Memory B cell (primary cell): Measurements from ENCODE around the gene ZBP1.

Experiments used
- ATAC-seq: fragments of 150-1000 bp; cut with Tn5 transposase; 2 replicates; pipeline ENCODE4 v1.10.0; 2021; ENCODE audit warnings: low read depth, mild to moderate bottlenecking, moderate library complexity
- DNase-seq, 2 donors: peaks; one replicate each; pipeline ENCODE4 v3.0.0; 2022; ENCODE audit warnings: low spot score in 2 of 2
- H3K27ac Mint-ChIP-seq: one replicate; pipeline ENCODE4 v1.8.0; 2022; ENCODE audit warnings: mild to moderate bottlenecking, moderate library complexity, mixed read lengths
- H3K27me3 Mint-ChIP-seq: one replicate; pipeline ENCODE4 v1.8.0; 2022; ENCODE audit warnings: mixed read lengths
- H3K36me3 Mint-ChIP-seq: one replicate; pipeline ENCODE4 v1.8.0; 2022; ENCODE audit warnings: mild to moderate bottlenecking, mixed read lengths
- H3K4me1 Mint-ChIP-seq: one replicate; pipeline ENCODE4 v1.8.0; 2022; ENCODE audit warnings: mixed read lengths
- H3K4me3 Mint-ChIP-seq: one replicate; pipeline ENCODE4 v1.8.0; 2022; ENCODE audit warnings: mild to moderate bottlenecking, moderate library complexity, mixed read lengths
- H3K9me3 Mint-ChIP-seq: one replicate; pipeline ENCODE4 v1.8.0; 2022; ENCODE audit warnings: mixed read lengths

ZBP1 gene

DNA sequence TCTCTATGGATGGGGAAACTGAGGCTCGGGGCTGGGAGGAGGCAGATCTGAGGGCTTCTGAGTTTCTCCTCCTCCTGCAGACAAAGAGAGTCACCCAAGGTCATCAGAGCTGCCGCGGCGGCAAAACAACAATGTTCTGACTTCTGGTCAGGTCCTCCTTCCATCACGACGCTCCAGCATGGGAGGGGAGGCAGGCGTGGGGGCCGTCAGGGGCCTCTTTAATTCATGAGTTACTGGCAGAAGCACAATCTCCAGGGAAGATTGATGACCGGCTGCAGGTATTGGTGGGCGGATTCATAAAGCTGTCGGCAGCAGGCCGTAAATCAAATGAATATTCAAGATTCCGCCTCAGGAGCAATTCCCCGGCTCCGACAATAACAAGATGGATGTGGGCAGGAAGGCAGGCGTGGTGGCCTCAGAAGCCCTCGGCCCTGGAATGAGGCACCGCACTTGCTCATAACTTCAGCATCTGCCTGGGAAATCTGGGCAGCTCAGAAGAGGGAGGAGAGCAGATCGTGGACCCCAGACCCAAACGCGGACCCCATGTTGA lies 40.3 kb downstream of the ZBP1 start:
- ATAC-seq (no peak), DNase-seq (no peak)
- H3K27me3 Mint-ChIP-seq: peaks cover 25% of the 10 kb centered on the region
- H3K4me3 Mint-ChIP-seq: no peak overlapping the region
- H3K27ac Mint-ChIP-seq: no peak overlapping the region
- H3K36me3 Mint-ChIP-seq: no peaks in the 10 kb centered on the region
- H3K9me3 Mint-ChIP-seq: no peaks in the 10 kb centered on the region
- no peaks in the 10 kb centered on the region for H3K4me1 Mint-ChIP-seq

DNA sequence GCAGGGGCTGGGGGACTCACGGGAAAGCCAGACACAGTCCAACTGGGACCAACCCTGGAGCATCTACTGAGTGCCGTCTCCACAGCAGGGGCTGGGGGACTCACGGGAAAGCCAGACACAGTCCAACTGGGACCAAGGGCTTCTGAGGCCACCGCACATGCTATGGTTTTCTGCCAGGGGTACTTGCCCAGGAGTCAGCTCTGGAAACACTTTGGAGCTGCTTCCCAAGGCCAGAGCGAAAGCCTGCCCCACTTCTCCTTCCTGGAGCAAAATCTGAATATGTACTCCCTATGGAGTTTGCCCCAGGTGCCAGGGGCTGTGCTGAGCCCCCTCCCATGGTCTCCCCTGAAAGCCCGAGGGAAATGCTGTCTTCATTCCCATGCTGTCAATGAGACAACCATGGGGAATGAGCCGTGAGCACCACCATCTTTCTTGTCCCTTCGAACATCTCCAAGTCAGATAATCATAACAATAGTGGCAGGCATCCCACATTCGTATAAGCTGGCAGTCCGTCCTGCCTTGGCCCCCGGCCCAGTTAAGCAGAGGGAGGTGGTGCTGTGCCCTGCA lies 40.8 kb downstream of the ZBP1 start:
- Mint-ChIP-seq H3K9me3 (no peaks in the 10 kb centered on the region), H3K4me3 (no peak overlapping the region), H3K27ac (no peak overlapping the region), H3K4me1 (no peaks in the 10 kb centered on the region), H3K36me3 (no peaks in the 10 kb centered on the region), H3K27me3 (peaks cover 21% of the 10 kb centered on the region)
- DNase-seq (no peak), ATAC-seq (no peak)

DNA sequence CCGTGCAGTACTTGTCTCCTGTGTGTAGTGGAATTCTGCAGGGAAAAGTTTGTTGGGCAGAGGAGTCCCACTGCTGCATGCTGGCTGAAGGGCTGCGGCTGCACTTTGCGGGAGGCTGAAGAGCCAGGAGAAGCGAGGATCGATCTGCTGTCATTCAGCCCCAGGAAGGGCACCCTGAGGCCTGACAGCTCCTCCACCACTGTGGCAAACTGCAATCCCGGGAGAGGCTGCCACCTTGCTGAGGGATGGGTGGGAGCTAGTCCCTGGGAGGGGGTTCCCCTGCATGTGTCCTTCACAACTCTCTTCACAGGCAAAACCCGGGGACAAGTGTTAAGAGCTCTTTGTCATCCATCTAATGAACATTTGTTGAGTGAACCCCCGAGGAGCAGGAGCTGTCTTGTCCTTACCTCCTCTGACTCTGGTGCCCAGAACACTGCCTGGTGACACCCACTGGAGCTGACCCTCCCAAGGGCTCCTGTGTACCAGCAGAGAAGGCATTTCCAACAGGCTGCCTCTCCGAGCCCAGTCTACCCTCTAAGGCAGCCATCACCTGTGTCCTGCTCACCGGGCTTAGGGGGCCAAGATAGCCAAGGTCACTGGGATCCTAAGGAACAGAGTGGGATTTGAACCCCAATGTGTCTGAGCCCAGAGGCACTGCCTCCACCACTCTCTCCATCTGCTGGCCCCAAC lies 41.6 kb downstream of the ZBP1 start:
- Mint-ChIP-seq H3K36me3 (no peaks in the 10 kb centered on the region), H3K27ac (no peak overlapping the region), H3K4me3 (no peak overlapping the region), H3K4me1 (no peaks in the 10 kb centered on the region), H3K9me3 (no peaks in the 10 kb centered on the region), H3K27me3 (peaks cover 17% of the 10 kb centered on the region)
- no peak for DNase-seq
- ATAC-seq: no peak

DNA sequence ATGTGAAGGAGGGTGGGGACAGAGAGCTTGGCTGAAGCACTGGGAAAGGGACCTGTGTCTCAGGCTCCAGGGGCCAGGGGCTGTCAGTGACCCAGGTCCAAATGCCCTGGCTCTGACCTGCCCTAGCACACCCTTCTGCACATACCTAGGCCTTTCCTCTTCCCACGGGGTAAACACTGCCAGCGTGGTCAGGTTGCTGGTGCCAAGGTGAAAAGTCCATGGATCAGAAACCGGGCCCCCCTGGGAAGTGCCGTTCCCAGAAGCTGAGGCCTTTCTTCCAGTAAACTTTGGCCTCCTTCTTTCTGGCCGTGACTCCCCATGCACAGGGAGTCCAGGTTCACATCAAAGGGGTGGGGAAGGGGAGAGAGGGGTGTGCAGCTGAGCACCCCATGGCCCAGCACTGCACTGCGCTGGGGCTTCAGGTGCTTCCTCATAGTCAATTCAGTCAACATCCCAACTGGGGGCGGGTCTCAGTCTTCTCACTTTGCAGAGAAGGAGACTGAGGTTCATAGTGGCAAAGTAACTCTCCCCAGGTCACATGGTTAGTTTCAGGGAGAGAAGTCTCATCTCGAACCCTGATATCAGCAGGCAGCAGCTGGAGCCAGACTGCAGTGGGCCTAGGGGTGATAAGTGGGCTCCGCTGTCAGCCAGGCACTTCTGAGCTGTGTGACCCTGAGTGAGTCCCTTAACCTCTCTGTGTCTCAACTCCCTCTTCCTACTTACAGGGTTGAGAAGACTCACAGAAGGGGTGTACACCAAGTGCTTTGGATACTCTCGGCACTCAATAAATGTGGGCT lies 42.3 kb downstream of the ZBP1 start:
- no peak overlapping the region for H3K4me3 Mint-ChIP-seq
- DNase-seq (no peak), ATAC-seq (no peak)
- no peak overlapping the region for H3K27ac Mint-ChIP-seq
- no peaks in the 10 kb centered on the region for H3K4me1 Mint-ChIP-seq
- H3K36me3 Mint-ChIP-seq: no peaks in the 10 kb centered on the region
- no peaks in the 10 kb centered on the region for H3K9me3 Mint-ChIP-seq
- peaks cover 13% of the 10 kb centered on the region for H3K27me3 Mint-ChIP-seq

DNA sequence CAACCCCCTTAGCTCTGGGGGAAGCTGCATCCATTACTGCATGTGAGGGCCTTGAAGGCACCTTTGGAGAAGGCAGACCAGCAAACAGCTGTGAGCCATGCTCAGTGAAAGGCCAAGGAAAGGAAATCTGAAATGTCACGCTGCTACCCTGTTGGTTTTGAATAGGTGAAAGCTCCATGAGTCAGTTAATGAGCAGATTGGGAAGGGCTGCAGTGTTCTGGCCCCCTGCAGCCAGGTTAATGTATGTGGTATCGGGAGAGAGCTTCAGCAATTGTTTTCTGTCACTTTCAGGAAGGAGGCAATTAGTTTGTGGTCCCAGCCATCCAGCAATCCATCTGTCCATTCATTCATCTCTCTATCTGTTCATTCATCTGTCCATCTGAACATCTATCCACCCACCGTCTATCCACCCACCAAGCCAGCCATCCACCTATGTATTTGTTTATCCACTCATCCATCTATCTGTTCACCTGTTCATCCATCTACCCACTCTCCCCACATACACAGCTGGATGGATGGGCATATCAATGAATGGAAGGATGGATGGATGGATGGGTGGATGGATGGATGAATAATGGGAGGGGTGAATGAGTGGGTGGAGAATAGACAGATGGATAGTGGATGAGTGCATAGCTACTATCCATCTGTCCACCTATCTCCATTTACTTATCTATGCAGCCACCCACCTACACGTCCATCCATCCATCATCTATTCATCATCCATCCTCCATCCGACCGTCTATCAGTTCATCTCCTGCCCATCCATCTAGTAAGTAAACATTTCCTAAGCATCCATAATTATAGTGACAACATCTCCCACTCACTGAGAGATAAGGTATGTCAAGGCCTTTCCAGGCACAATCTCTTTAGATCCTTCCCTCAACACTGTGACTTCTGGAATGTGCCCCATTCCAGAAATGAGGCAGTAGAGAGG lies 43.3 kb downstream of the ZBP1 start:
- no peak for ATAC-seq
- H3K36me3 Mint-ChIP-seq: no peaks in the 10 kb centered on the region
- H3K9me3 Mint-ChIP-seq: no peaks in the 10 kb centered on the region
- no peaks in the 10 kb centered on the region for H3K4me1 Mint-ChIP-seq
- peaks cover 11% of the 10 kb centered on the region for H3K27me3 Mint-ChIP-seq
- H3K4me3 Mint-ChIP-seq: no peak overlapping the region
- no peak for DNase-seq
- no peak overlapping the region for H3K27ac Mint-ChIP-seq

DNA sequence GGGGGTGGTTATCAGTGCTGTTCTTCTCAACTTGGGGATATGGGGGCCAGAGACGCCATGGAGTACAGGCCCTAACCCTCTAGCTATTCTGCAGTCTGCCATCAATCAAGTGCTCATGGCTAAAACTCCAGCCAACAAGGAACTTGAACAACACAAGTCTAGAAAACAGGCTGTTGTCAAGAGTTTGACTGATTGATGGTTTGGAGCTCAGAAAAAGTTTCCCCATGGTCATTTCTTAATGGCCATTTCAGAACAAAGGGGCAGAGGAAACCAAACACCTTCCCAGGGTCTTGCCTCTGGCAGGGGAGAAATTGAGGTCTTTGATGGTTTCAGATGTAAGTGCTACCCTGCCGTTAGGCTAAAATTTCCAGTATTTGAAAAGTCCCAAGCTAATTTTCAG lies 44.2 kb downstream of the ZBP1 start:
- H3K36me3 Mint-ChIP-seq: no peaks in the 10 kb centered on the region
- peaks cover 7% of the 10 kb centered on the region for H3K27me3 Mint-ChIP-seq
- ATAC-seq: no peak
- no peak overlapping the region for H3K4me3 Mint-ChIP-seq
- no peaks in the 10 kb centered on the region for H3K9me3 Mint-ChIP-seq
- H3K27ac Mint-ChIP-seq: no peak overlapping the region
- H3K4me1 Mint-ChIP-seq: no peaks in the 10 kb centered on the region
- DNase-seq: no peak

DNA sequence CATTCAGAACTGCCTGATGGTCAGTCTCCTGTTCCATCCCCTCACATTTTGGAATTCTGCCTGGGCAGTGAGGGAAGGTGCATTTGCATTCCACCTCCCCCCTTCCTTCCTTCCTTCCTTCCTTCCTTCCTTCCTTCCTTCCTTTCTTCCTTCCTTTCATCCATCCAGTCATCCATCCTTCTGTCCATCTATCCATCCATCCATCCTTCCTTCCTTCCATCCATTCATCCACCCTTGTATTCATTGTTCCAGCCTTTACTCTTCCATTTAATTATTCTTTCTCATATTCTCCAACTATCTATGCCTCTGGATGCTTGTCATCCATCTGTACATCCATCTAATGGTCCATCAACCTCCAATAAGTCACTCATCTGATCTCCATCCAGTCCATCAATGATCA lies 45.3 kb downstream of the ZBP1 start:
- Mint-ChIP-seq H3K27ac (no peak overlapping the region), H3K4me1 (no peaks in the 10 kb centered on the region), H3K27me3 (peaks cover 4% of the 10 kb centered on the region), H3K4me3 (no peak overlapping the region), H3K9me3 (no peaks in the 10 kb centered on the region), H3K36me3 (no peaks in the 10 kb centered on the region)
- ATAC-seq (no peak), DNase-seq (no peak)

DNA sequence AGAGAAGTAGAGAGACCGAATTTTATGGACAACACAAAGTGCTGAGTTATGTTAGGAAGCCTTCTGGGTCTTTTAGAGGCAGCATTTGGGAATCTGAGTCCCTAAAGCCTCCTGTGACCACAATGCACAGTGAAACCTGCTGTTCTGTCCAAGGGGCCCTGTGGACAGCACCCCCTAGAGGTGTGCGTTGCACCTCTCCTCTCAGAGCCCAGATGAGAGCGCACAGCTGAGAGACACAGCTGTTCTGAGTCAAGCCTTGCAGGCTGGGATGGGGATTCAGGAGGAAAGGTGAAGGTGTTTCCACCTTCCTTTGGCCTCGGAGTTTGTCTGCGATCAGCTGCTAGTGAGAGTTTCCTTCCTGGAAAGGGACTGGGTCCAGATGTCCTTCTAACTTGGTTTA lies 46.3 kb downstream of the ZBP1 start:
- ATAC-seq (no peak), DNase-seq (no peak)
- H3K27me3 Mint-ChIP-seq: peaks cover 4% of the 10 kb centered on the region

DNA sequence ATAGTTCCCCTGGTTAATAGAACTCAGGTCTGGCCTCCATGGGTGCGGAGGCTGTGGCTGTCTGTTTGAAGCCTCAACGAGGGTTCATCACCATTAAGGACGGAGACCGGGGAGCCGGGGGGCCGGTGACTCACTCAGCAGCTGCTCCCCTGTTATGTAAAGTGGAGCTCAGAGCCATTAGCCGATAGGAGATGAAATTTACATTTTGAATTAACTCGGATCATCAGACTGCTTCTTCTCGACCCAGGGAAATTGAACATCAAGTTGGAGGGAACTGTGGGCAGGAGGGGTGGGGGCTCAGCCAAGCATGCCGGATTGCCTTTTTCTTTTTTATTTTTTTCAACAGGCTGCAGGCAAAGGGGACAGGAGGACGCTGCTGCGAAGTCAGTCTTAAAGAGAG lies 47.0 kb downstream of the ZBP1 start:
- Mint-ChIP-seq H3K27me3 (peaks cover 4% of the 10 kb centered on the region), H3K4me1 (no peaks in the 10 kb centered on the region), H3K4me3 (no peak overlapping the region), H3K36me3 (no peaks in the 10 kb centered on the region), H3K27ac (no peak overlapping the region), H3K9me3 (no peaks in the 10 kb centered on the region)
- ATAC-seq: no peak
- DNase-seq: no peak

More for the DNA sequence above, 46.3 kb downstream of the ZBP1 start:
- no peaks in the 10 kb centered on the region for H3K9me3 Mint-ChIP-seq
- H3K27ac Mint-ChIP-seq: no peak overlapping the region
- H3K4me1 Mint-ChIP-seq: no peaks in the 10 kb centered on the region
- H3K36me3 Mint-ChIP-seq: no peaks in the 10 kb centered on the region
- H3K4me3 Mint-ChIP-seq: no peak overlapping the region

DNA sequence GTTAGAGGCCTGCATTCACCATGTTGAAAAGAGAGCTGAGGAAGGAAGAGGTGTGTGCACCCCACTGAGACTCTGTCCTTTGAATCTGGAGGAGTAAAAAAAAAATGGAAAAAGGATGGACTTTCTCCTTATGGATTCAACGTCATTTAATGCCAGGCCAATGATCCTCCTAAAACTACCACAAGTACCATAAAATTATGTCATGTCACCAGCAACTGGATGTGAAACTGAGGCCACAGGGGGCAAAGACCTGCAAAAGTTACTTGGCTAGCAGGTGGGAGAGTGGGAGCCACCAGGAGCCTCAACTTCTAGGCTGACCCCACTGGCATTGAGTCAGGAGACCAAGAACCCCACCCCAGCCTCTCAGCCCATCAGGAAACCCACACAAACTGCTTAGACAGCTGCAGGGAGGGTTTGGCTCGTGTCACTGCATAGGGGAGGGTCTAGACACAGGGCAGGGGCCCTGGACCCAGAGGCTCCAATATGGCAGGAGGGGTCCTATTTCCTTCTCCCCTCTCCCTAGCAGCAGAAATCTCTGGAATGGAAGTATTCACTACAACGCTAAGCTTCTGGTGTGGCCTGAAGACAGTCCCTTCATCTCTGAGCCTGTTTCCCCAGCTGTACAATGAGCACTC lies 48.3 kb downstream of the ZBP1 start:
- Mint-ChIP-seq H3K36me3 (no peaks in the 10 kb centered on the region), H3K4me1 (no peaks in the 10 kb centered on the region), H3K4me3 (no peak overlapping the region), H3K27me3 (peaks cover 5% of the 10 kb centered on the region), H3K9me3 (no peaks in the 10 kb centered on the region), H3K27ac (no peak overlapping the region)
- ATAC-seq: no peak
- DNase-seq: no peak

DNA sequence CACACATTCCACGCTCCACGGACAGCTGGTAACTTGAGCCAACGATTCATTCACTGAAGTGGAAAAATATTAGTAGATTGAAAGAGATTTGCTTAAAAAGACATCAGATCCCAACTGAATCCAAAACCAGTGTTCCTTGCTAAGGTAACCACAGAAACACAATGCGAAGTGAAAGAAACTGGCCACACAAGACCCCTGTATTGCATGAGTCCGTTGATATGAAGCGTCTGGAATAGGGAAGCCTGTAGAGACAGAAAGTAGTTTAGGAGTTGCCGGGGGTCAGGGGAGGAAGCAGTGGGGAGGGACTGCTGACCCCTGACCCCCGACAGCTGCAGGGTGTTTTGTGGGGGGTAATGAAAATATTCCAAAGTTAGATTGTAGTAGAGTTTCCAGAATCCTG lies 49.3 kb downstream of the ZBP1 start:
- DNase-seq (no peak), ATAC-seq (no peak)
- peaks cover 5% of the 10 kb centered on the region for H3K27me3 Mint-ChIP-seq
- no peaks in the 10 kb centered on the region for H3K36me3 Mint-ChIP-seq
- no peaks in the 10 kb centered on the region for H3K4me1 Mint-ChIP-seq
- H3K9me3 Mint-ChIP-seq: no peaks in the 10 kb centered on the region
- no peak overlapping the region for H3K4me3 Mint-ChIP-seq
- H3K27ac Mint-ChIP-seq: no peak overlapping the region

DNA sequence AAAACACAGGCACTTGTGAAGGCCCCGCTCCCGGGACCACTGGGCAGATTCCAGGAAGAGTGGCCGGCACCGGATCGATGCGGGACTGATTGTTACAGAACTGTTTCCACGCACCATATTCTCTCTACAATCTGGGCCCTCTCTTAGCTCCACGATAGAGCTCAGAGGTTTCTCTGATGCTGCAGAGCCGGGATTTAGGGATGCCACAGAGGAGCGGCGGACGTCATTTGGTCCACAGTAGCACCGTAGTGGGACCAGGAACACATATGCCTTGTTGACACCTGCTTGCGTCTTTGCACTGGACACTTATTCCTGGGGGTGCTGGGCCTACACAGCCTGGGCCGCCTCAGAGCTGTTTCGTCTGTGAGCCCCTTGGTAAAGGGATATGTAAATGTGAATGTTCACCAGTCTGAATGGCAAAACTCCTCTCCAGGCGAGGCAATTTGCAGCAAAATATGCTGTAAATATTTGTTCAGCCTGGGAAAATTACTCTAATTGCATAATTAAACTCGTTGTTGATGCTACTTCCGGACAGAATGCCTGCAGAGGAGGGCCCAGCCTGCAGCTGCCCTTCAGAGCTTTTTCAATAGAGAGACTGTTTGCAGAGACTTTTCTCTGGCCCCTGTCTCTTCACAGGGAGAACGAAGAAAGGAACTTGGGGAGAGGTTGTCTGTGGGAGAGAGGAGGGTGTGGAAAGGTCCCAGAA lies 49.9 kb downstream of the ZBP1 start:
- Mint-ChIP-seq H3K9me3 (no peaks in the 10 kb centered on the region), H3K4me3 (no peak overlapping the region), H3K4me1 (no peaks in the 10 kb centered on the region), H3K27ac (no peak overlapping the region), H3K27me3 (peaks cover 7% of the 10 kb centered on the region), H3K36me3 (no peaks in the 10 kb centered on the region)
- no peak for ATAC-seq
- no peak for DNase-seq

DNA sequence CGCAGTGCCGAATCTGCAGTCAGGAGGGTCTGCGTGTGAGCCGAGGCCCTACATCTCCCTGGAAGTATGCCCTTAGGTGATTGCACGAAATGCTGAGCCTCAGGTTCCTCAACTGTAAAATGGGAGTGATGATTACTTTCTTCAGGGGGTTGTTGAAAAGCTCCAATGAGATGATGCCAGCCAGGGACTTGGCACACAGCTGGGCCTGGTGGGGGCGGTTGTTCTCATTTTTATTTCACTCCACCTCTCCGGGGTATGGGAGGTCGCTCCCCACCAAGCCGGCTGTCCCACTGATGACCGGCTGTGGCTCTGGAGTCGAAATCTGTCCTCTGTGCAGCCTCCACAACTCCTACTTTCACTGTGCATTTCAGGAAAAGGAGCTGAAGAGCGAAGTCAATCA lies 51.3 kb downstream of the ZBP1 start:
- Mint-ChIP-seq H3K9me3 (no peaks in the 10 kb centered on the region), H3K27me3 (peaks cover 9% of the 10 kb centered on the region), H3K4me1 (no peaks in the 10 kb centered on the region), H3K36me3 (no peaks in the 10 kb centered on the region), H3K4me3 (no peak overlapping the region), H3K27ac (no peak overlapping the region)
- ATAC-seq (no peak), DNase-seq (no peak)
